Naive thymus-derived CD8-positive, alpha-beta T cell (primary cell): ENCODE results near the gene PGAM2. TPM values are rescaled to one million over a fixed set of nuclear protein-coding genes. Genes with fewer than 3 reads are reported as not detected.
A peak's percentile ranks its signal among the peaks of the same experiment; 100 is the strongest.

Source experiments
- ATAC-seq, 2 donors: fragments of 150-1000 bp; cut with Tn5 transposase in 1 of 2; sonication (Bioruptor Pico), chemical (Tn5 transposase) in 1 of 2; 1 replicate in 1 of 2; 2 replicates in 1 of 2; pipeline ENCODE4 v1.10.0; 2021; ENCODE audit warnings: mild to moderate bottlenecking in 2 of 2, moderate library complexity in 2 of 2
- POLR2A ChIA-PET: fragments of 350-600 bp; sonication (Branson Sonifier 250); formaldehyde crosslinking; loops from one replicate; lab custom pipeline; 2021; ENCODE audit warnings: antibody characterized with exemption; lab: Charles Lee
- DNase-seq, 10 donors: peaks; one replicate each; pipeline versions ENCODE4 v3.0.0 to v3.0.0-alpha.2; 2020 to 2022
- H3K27ac Mint-ChIP-seq, 10 donors: one replicate each; pipeline ENCODE4 v1.8.0; 2020 to 2022; ENCODE audit warnings: mild to moderate bottlenecking in 10 of 10, mixed read lengths in 10 of 10, moderate library complexity in 4 of 10, inconsistent platforms in 1 of 10
- H3K27me3 Mint-ChIP-seq, 5 donors: one replicate each; pipeline ENCODE4 v1.8.0; 2021 to 2022; ENCODE audit warnings: mixed read lengths in 5 of 5
- H3K36me3 Mint-ChIP-seq, 3 donors: one replicate each; pipeline ENCODE4 v1.8.0; 2020 to 2022; ENCODE audit warnings: mixed read lengths in 3 of 3, mild to moderate bottlenecking in 2 of 3, inconsistent platforms in 1 of 3
- H3K4me1 Mint-ChIP-seq, 4 donors: one replicate each; pipeline ENCODE4 v1.8.0; 2021 to 2022; ENCODE audit warnings: mixed read lengths in 4 of 4
- H3K4me3 Mint-ChIP-seq, 10 donors: one replicate each; pipeline ENCODE4 v1.8.0; 2020 to 2022; ENCODE audit warnings: mild to moderate bottlenecking in 10 of 10, mixed read lengths in 10 of 10, moderate library complexity in 6 of 10, inconsistent platforms in 1 of 10
- H3K9me3 Mint-ChIP-seq, 9 donors: one replicate each; pipeline ENCODE4 v1.8.0; 2020 to 2022; ENCODE audit warnings: mixed read lengths in 9 of 9, mild to moderate bottlenecking in 3 of 9, inconsistent platforms in 1 of 9, moderate library complexity in 1 of 9
- polyA plus RNA-seq, 3 donors: library from polyadenylated mRNA; unstranded; fragments of 300-500 nt; fragmentation: Illumina TruSeq; gene quantifications; one replicate each; pipeline ENCODE4 v1.2.3, GENCODE V29; 2021
- total RNA-seq, 8 experiments: library from RNA in 2 of 8; stranded (reverse) in 2 of 8; gene quantifications; one replicate each; pipeline ENCODE4 v1.2.3 and lab custom pipeline; 2021 to 2026

The PGAM2 gene
- total and polyA plus RNA-seq, 5 experiments from 2014 or later, result 3.3 to 3.9 TPM; not detected in 3

GRCh38 chr7:44107961-44108767, 42.8 kb upstream of the PGAM2 start:
- no peak for DNase-seq
- POLR2A ChIA-PET, result no interaction called here
- H3K27ac Mint-ChIP-seq, result peak overlapping the region in 4 of 10 donors; percentile 22 to 82 (median 58)
- no peak overlapping the region for H3K4me3 Mint-ChIP-seq
- ATAC-seq, result no peak
- H3K27me3 Mint-ChIP-seq, result peaks cover 0 to 1% (median 0%) of the 10 kb centered on the region in 5 donors
- peaks cover 0 to 18% (median 12%) of the 10 kb centered on the region in 3 donors for H3K36me3 Mint-ChIP-seq
- H3K9me3 Mint-ChIP-seq, result no peaks in the 10 kb centered on the region
- peaks cover 13 to 23% (median 20%) of the 10 kb centered on the region in 4 donors for H3K4me1 Mint-ChIP-seq

GRCh38 chr7:44107116-44107960, 42.0 kb upstream of the PGAM2 start:
- DNase-seq, result no peak
- ATAC-seq, result no peak
- Mint-ChIP-seq H3K27me3 (peaks cover 0 to 1% (median 0%) of the 10 kb centered on the region in 5 donors), H3K4me1 (peaks cover 15 to 31% (median 21%) of the 10 kb centered on the region in 4 donors), H3K36me3 (peaks cover 0 to 12% (median 9%) of the 10 kb centered on the region in 3 donors), H3K9me3 (no peaks in the 10 kb centered on the region), H3K4me3 (no peak overlapping the region), H3K27ac (peak overlapping the region in 2 of 10 donors; percentile 22 to 29)
- POLR2A ChIA-PET, result interaction anchor here (1.1 to 1.2 kb wide), 2 partner anchors 12 to 26 kb away, joined by 3 to 6 read pairs; no protein-coding TSS in a partner anchor

GRCh38 chr7:44106311-44107065, 41.1 kb upstream of the PGAM2 start:
- POLR2A ChIA-PET, result interaction anchor here (1.0 to 1.5 kb wide), 4 partner anchors 9 to 34 kb away, joined by 3 to 6 read pairs (median 5); no protein-coding TSS in a partner anchor
- Mint-ChIP-seq H3K27me3 (peaks cover 0 to 1% (median 0%) of the 10 kb centered on the region in 5 donors), H3K36me3 (peaks cover 0 to 7% (median under 1%) of the 10 kb centered on the region in 3 donors), H3K27ac (peak overlapping the region; percentile 36 to 94 (median 86)), H3K4me1 (peaks cover 15 to 33% (median 23%) of the 10 kb centered on the region in 4 donors), H3K9me3 (no peaks in the 10 kb centered on the region), H3K4me3 (peak overlapping the region in 5 of 10 donors; percentile 79 to 91 (median 83))
- DNase-seq, result no peak
- ATAC-seq, result no peak

- H3K4me1 Mint-ChIP-seq, result peaks cover 15 to 33% (median 24%) of the 10 kb centered on the region in 4 donors
- H3K36me3 Mint-ChIP-seq, result peaks cover 0 to 4% (median 0%) of the 10 kb centered on the region in 3 donors
- H3K4me3 Mint-ChIP-seq, result peak overlapping the region; percentile 64 to 91 (median 84)
- H3K27ac Mint-ChIP-seq, result peak overlapping the region; percentile 63 to 94 (median 88)
- H3K27me3 Mint-ChIP-seq, result peaks cover 0 to 1% (median 0%) of the 10 kb centered on the region in 5 donors
- DNase-seq (no peak), ATAC-seq (no peak)
- H3K9me3 Mint-ChIP-seq, result no peaks in the 10 kb centered on the region
- POLR2A ChIA-PET, result interaction anchor here (1.0 to 1.8 kb wide), 5 partner anchors 10 to 33 kb away, joined by 4 to 9 read pairs (median 6); partner anchors contain the start of gene POLD2
These were observed 40.5 kb upstream of the PGAM2 start for GRCh38 chr7:44105832-44106231.

GRCh38 chr7:44104860-44105771, 39.7 kb upstream of the PGAM2 start:
- DNase-seq (peak in 3 of 10 donors; percentile 19 to 24 (median 20)), ATAC-seq (peak; percentile 56 to 57)
- Mint-ChIP-seq H3K27me3 (peaks cover 0 to 1% (median 0%) of the 10 kb centered on the region in 5 donors), H3K36me3 (peaks cover 0 to 2% (median 0%) of the 10 kb centered on the region in 3 donors), H3K27ac (peak overlapping the region; percentile 63 to 94 (median 89)), H3K4me1 (peaks cover 15 to 36% (median 25%) of the 10 kb centered on the region in 4 donors), H3K9me3 (no peaks in the 10 kb centered on the region), H3K4me3 (peak overlapping the region; percentile 64 to 91 (median 84))
- POLR2A ChIA-PET, result interaction anchor here (1.0 to 1.8 kb wide), 4 partner anchors 11 to 33 kb away, joined by 4 to 9 read pairs (median 7); partner anchors contain the start of gene POLD2

GRCh38 chr7:44103923-44104859, 38.8 kb upstream of the PGAM2 start, which contains the start of gene AEBP1:
Gene AEBP1, plus strand, starts transcription at chr7:44104345. Its CDS starts 321 bp downstream, at chr7:44104666.
- Mint-ChIP-seq H3K27ac (peak within 1 kb of the TSS; percentile 76 to 94 (median 89)), H3K4me1 (peaks cover 15 to 40% (median 25%) of the 10 kb centered on the region in 4 donors), H3K36me3 (no peaks in the 10 kb centered on the region), H3K9me3 (no peaks in the 10 kb centered on the region), H3K27me3 (peaks cover 0 to 1% (median 0%) of the 10 kb centered on the region in 5 donors), H3K4me3 (peak within 1 kb of the TSS; percentile 64 to 91 (median 82))
- DNase-seq (peak in 7 of 10 donors; percentile 25 to 44 (median 36)), ATAC-seq (peak; percentile 69 to 77)
- POLR2A ChIA-PET, result interaction anchor here (1.2 to 1.8 kb wide), 2 partner anchors 19 to 23 kb away, joined by 8 to 9 read pairs; partner anchors contain the start of gene POLD2

- no peaks in the 10 kb centered on the region for H3K36me3 Mint-ChIP-seq
- H3K4me3 Mint-ChIP-seq, result peak overlapping the region; percentile 64 to 80 (median 72)
- peak overlapping the region; percentile 3 to 90 (median 70) for H3K27ac Mint-ChIP-seq
- H3K4me1 Mint-ChIP-seq, result peaks cover 15 to 40% (median 25%) of the 10 kb centered on the region in 4 donors
- POLR2A ChIA-PET, result no interaction called here
- no peak for DNase-seq
- no peaks in the 10 kb centered on the region for H3K9me3 Mint-ChIP-seq
- H3K27me3 Mint-ChIP-seq, result peaks cover 0 to 1% (median 0%) of the 10 kb centered on the region in 5 donors
- ATAC-seq, result no peak
These were observed 38.2 kb upstream of the PGAM2 start for GRCh38 chr7:44103566-44103922.

- H3K9me3 Mint-ChIP-seq, result no peaks in the 10 kb centered on the region
- H3K4me1 Mint-ChIP-seq, result peaks cover 12 to 42% (median 25%) of the 10 kb centered on the region in 4 donors
- H3K4me3 Mint-ChIP-seq, result peak overlapping the region; percentile 64 to 80 (median 72)
- ATAC-seq, result no peak
- peaks cover 0 to 1% (median 0%) of the 10 kb centered on the region in 5 donors for H3K27me3 Mint-ChIP-seq
- H3K27ac Mint-ChIP-seq, result peak overlapping the region; percentile 13 to 90 (median 76)
- no peaks in the 10 kb centered on the region for H3K36me3 Mint-ChIP-seq
- POLR2A ChIA-PET, result no interaction called here
- no peak for DNase-seq
These were observed 37.6 kb upstream of the PGAM2 start for GRCh38 chr7:44102846-44103565.
